Measurements from ENCODE around the gene FES. TPM values are rescaled to one million over a fixed set of nuclear protein-coding genes. Genes with fewer than 3 reads are reported as not detected.

Gene FES
- polyA plus RNA-seq, 1 of the 3 experiments (the other 2 are of a cell fraction): 0.03 TPM

DNA sequence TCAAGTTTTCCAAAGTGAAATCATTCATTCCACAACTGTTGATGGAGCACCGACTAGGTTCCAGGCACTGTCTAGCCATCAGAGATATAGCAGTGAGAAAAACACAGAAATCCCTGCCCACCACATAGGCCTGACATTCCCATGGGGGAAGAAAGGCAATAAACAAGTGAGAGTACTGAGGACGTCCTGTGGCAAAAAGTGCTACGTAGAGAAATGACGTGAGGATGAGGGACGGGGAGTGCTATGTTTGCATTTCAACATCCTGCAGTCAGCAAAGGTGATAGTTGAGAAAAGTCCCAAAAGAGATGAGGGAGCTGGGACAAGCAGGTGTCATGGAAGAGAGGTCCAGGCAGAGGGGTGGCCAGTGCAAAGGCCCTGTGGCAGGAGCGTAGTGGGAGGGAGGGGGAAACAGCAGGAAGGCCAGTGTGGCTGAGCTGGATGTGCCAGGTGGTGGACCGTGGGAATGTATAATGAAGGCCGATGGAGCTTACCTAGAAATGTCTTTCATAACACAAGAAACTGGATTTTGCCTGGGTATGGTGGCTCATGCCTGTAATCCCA lies 26.3 kb upstream of the FES start:
- no peaks in the 10 kb centered on the region for H3F3A ChIP-seq (replicated peaks; ENCODE audit: insufficient read depth)
- ChIA-PET POLR2A (no interaction called here), CTCF (interaction anchor here (1.5 kb wide), 1 partner anchor 28 kb away, joined by 8 read pairs; no protein-coding TSS in a partner anchor)
- no peak overlapping the region for H3K4me2 ChIP-seq
- no peaks in the 10 kb centered on the region for H3K4me1 ChIP-seq (ENCODE audit: control insufficient read depth in 1 of 2, insufficient read depth in 2 of 2, low read depth in 1 of 2, low read length in 1 of 2)
- no peaks in the 10 kb centered on the region for H3K27me3 ChIP-seq (ENCODE audit: insufficient read depth)
- H2AFZ ChIP-seq (ENCODE audit: low read depth): no peak overlapping the region
- no peaks in the 10 kb centered on the region for H3K9me3 ChIP-seq
- TF ChIP-seq TEAD4 (IDR thresholded peaks at IDR 0.05; ENCODE audit: borderline replicate concordance, insufficient read depth): no peak
- TF ChIP-seq, protein P1, sequence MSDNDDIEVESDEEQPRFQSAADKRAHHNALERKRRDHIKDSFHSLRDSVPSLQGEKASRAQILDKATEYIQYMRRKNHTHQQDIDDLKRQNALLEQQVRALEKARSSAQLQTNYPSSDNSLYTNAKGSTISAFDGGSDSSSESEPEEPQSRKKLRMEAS (IDR thresholded peaks at IDR 0.05; ENCODE audit: low read depth): no peak
- TF ChIP-seq SMC3 (IDR thresholded peaks at IDR 0.05; ENCODE audit: low read depth, low read length): no peak
- no peak for TF ChIP-seq EZH2phosphoT487 (IDR thresholded peaks at IDR 0.05; ENCODE audit: borderline replicate concordance, low read depth)
- TF ChIP-seq YY1 (IDR thresholded peaks at IDR 0.05; ENCODE audit: low read depth): no peak
- TF ChIP-seq JUND (IDR thresholded peaks at IDR 0.05): no peak
- no peak for TF ChIP-seq ELF1 (IDR thresholded peaks at IDR 0.05)
- TF ChIP-seq FOXJ3 (CRISPR knock-in tag; IDR thresholded peaks at IDR 0.05): no peak
- no peak for TF ChIP-seq GATA2 (CRISPR knock-in tag; IDR thresholded peaks at IDR 0.05)
- TF ChIP-seq, protein P2, sequence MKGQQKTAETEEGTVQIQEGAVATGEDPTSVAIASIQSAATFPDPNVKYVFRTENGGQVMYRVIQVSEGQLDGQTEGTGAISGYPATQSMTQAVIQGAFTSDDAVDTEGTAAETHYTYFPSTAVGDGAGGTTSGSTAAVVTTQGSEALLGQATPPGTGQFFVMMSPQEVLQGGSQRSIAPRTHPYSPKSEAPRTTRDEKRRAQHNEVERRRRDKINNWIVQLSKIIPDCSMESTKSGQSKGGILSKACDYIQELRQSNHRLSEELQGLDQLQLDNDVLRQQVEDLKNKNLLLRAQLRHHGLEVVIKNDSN (IDR thresholded peaks at IDR 0.05; ENCODE audit: borderline replicate concordance, low read depth): no peak
- no peak for TF ChIP-seq NRF1 (IDR thresholded peaks at IDR 0.05; ENCODE audit: low read depth, low read length)
- no peak for TF ChIP-seq NFIC (IDR thresholded peaks at IDR 0.05; ENCODE audit: borderline replicate concordance)
- no peak for TF ChIP-seq FOSL2 (IDR thresholded peaks at IDR 0.05; ENCODE audit: borderline replicate concordance, low read depth)
- no peak for TF ChIP-seq RFX5 (IDR thresholded peaks at IDR 0.05; ENCODE audit: low read length)
- TF ChIP-seq, protein P3, sequence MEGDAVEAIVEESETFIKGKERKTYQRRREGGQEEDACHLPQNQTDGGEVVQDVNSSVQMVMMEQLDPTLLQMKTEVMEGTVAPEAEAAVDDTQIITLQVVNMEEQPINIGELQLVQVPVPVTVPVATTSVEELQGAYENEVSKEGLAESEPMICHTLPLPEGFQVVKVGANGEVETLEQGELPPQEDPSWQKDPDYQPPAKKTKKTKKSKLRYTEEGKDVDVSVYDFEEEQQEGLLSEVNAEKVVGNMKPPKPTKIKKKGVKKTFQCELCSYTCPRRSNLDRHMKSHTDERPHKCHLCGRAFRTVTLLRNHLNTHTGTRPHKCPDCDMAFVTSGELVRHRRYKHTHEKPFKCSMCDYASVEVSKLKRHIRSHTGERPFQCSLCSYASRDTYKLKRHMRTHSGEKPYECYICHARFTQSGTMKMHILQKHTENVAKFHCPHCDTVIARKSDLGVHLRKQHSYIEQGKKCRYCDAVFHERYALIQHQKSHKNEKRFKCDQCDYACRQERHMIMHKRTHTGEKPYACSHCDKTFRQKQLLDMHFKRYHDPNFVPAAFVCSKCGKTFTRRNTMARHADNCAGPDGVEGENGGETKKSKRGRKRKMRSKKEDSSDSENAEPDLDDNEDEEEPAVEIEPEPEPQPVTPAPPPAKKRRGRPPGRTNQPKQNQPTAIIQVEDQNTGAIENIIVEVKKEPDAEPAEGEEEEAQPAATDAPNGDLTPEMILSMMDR (IDR thresholded peaks at IDR 0.05): no peak
- TF ChIP-seq POLR2AphosphoS5 (IDR thresholded peaks at IDR 0.05; ENCODE audit: low read depth, low read length): no peak
- no peak for TF ChIP-seq TCF12 (IDR thresholded peaks at IDR 0.05)
- TF ChIP-seq FOXM1 (IDR thresholded peaks at IDR 0.05; ENCODE audit: low read depth): no peak
- H3K79me2 ChIP-seq (ENCODE audit: insufficient read depth): no peaks in the 10 kb centered on the region
- WGBS (ENCODE audit: low lambda C conversion rate): 94% methylated on average over 8 of the region's 8 CpGs
- no peaks in the 10 kb centered on the region for H3K9me2 ChIP-seq
- H3K27ac ChIP-seq (ENCODE audit: low read depth in 2 of 2, low read length in 1 of 2): no peak overlapping the region
- DNase-seq: no peak
- H4K20me1 ChIP-seq (ENCODE audit: insufficient read depth): no peaks in the 10 kb centered on the region
- H3K36me3 ChIP-seq (replicated peaks in 1 of 2; ENCODE audit: control insufficient read depth in 1 of 2, insufficient read depth in 2 of 2, low read length in 1 of 2): no peaks in the 10 kb centered on the region
- no peak overlapping the region for H3K4me3 ChIP-seq (ENCODE audit: low read depth in 2 of 2, low read length in 1 of 2)
- H3K9ac ChIP-seq: no peak overlapping the region
